Medulla oblongata (tissue), 1 donor: ENCODE data around the gene FAM184B.

Experiments
- DNase-seq: peaks from one replicate; pipeline ENCODE4 v3.0.0-alpha.2; 2015; ENCODE audit errors: extremely low spot score

Gene FAM184B

DNA sequence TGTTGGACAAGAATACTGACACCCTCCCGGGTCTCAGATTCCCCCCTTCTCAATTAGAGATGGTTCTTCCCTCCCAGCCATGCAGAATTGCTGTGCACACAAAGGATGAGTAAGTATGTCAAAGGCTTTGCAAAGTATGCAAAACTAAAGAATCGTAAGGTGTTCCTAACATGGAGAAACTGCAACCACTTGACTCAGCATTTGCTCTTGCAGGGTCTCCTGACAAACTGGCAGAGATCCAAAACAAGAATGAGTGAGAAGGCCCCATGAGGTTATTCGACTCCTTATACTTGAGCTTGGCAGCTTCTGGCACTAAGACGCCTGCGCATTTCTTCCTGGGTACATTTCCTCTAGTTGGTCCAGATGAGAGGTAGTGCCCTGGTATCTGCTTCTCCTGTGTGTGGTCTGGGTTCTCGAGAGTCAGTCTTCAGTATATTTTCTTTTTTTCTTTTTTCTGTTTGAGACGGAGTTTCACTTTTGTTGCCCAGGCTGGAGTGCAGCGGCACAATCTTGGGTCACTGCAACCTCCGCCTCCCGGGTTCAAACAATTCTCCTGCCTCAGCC lies 8.2 kb downstream of the FAM184B start:
- DNase-seq = no peak

GRCh38 chr4:17771284-17771908 lies 10.0 kb downstream of the FAM184B start:
- no peak for DNase-seq

- no peak for DNase-seq
Observed at GRCh38 chr4:17770845-17771244, 10.6 kb downstream of the FAM184B start.

GRCh38 chr4:17769406-17770174 lies 11.8 kb downstream of the FAM184B start:
- peak; percentile 8 for DNase-seq

- no peak for DNase-seq
Observed at GRCh38 chr4:17766826-17767458, 14.5 kb downstream of the FAM184B start.

GRCh38 chr4:17765514-17766286 lies 15.7 kb downstream of the FAM184B start:
- DNase-seq = no peak

DNA sequence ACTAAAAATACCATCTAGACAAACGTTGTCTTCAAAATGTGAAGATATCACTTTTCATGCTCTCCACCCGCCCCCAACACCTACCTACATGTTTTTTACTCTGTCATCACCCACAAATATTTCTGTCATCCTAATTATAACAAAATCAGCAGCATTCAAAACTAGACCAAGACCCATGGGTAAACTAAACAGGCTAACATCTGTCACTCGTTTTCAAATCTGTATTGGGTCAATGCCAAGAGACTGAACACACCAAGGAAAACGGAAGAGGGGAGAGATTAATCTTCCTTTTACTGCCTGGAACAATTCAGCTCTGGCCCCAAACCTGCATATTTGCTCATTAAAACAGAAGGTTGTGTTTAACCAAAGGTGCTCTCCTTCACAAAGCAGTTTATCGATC lies 17.5 kb downstream of the FAM184B start:
- no peak for DNase-seq

DNA sequence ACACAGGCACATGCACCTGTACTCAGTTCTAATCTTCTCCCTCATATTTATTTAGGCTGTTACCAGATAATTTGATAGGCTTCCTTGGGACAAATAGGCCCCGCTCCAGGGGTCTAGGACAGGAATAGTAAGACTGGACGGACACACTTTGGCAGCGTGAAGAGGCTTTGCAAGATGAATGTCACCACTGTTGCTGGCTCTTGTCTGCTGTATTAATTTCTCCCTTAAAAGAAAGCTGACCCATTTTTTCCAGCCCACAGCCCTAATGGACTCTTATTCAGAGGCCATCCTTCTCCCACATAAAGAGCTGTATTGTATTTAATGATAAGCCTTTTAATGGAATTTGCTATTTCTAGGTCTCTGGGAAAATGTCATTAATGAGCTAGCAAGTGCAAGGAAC lies 18.0 kb downstream of the FAM184B start:
- DNase-seq = peak; percentile 22

DNA sequence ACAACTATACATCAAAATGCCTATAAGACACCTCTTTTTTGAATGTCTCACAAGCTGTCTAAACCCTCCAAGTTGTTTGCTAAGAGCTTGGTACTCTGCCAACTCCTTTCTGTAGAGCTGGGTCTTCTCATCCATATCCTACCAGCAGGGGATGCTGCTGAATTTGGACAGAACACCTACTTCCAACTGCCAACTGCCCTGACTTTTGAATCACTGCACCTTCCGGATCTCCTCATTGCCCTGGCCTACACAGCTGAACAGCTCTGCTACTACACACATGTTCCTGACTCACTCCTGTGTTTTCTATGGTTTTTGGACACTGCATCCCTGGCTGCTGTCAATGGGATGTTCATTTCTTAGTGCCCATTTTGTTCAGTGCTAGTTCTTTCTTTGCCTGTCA lies 18.7 kb downstream of the FAM184B start:
- DNase-seq = no peak

DNA sequence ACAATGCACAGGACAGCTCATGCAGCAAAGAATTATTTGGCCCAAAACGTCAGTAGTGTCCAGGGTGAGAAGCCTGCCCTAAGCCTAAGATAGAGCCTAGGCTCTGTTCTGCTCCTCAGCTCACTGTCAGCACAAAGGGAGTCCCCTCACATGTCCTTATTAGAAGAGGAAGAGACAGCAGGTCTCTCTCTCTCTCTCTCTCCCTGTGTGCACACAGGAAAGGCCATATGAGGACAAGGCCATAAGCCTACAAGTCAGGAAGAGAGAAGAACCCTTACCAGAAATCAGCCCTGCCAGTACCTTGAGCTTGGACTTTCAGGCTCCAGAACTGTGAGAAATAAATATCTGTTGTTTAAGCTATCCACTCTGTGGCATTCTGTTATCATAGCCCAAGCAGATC lies 20.4 kb downstream of the FAM184B start:
- no peak for DNase-seq

GRCh38 chr4:17760626-17761025 lies 20.8 kb downstream of the FAM184B start:
- DNase-seq = no peak

DNA sequence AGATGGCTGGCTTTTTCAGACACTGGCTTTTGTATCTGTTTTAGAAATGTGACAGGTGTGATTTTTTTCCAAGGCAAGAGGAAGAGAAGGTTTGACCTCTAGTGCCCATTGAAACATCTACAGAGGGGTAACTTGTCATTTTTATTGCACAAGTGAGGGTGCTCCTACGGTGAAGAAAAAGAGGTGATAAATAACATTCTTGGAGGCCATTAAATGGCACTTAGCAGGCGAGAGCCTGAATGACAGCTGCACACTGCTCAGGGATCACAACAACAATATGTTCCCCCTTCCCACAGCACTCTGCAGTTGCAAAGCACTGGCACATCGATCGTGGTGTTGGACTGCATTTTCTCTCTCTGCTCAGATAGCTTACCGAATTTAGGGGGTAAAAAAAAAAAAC lies 22.9 kb downstream of the FAM184B start:
- DNase-seq = no peak

DNA sequence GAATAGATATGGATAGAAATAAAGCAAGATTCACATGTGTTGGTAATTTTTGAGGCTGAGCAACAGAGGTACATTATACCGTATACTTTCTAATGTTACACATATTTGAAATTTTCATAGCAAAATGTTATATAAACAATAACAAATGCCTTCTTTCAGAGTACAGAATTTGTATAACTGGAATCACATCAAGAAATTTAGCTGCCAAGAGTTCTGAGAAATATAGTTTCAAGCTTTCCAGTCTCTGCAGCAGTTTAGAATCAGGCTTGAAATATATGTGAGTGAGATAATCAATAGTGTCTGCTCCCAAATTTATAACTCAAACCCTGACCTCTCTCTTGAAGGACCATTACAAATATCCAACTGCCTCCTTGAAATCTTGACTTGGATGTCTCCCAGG lies 23.8 kb downstream of the FAM184B start:
- no peak for DNase-seq

GRCh38 chr4:17753646-17754045 lies 27.8 kb downstream of the FAM184B start:
- no peak for DNase-seq

DNA sequence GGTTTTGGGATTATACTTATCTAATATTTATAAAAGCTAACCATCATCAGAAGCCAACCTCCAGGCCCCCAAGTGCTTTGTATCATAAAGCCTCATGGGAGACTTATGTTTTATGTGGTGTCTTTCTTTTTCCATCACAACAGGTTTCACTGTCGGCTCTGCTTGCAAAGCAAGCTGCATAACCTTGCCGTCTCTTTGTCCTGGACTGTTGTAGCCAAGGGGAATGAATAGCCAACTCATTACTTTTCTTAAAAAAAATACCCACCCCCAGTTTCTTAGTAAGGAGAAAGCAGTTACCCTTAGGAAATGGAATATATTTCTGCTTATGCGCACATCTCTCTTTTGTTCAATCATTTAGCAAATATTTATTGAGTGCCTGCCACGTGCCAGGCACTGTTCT lies 40.7 kb downstream of the FAM184B start:
- no peak for DNase-seq

DNA sequence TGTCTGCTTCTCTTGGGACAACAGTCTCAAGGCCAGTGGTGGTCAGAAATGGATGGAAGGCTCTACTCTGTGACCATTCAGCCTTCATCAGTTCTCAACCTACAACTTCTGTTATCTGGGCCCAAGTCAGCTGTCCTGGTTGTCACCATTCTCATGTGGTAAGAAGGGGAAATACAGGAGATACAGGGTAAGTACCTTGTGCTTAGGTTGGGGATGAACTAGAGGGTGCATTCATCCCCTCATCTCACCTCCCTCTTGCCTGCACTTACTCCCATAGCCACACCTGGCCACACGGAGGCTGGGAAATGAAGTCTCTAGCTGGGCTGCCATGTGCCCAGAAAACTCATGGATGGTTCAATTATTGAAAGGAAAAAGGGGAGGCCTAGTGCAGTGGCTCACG lies 44.9 kb downstream of the FAM184B start:
- DNase-seq = no peak

- DNase-seq = no peak
Observed at GRCh38 chr4:17726911-17727310, 54.5 kb downstream of the FAM184B start.

GRCh38 chr4:17723648-17724047 lies 57.8 kb downstream of the FAM184B start:
- DNase-seq = no peak

- no peak for DNase-seq
Observed at GRCh38 chr4:17722356-17722700, 59.1 kb downstream of the FAM184B start.

GRCh38 chr4:17721496-17722355 lies 59.7 kb downstream of the FAM184B start:
- peak; percentile 41 for DNase-seq

GRCh38 chr4:17719106-17719505 lies 62.3 kb downstream of the FAM184B start:
- no peak for DNase-seq
